Testis (tissue), 2 donors: ENCODE results near the gene KNL1.

Experiments used
- POLR2A ChIP-seq: fragments of 450-650 bp; IDR thresholded peaks from one replicate; pipeline ENCODE4 v1.6.1; 2017; ENCODE audit warnings: antibody characterized with exemption, mild to moderate bottlenecking, moderate library complexity
- TF ChIP-seq, protein P1 (sequence below), 3 experiments: fragments of 450-650 bp in 2 of 3; fragments of 200-600 bp in 1 of 3; sonication (generic) in 1 of 3; IDR thresholded peaks; one replicate each; pipeline ENCODE4 v1.5.1; 2016 to 2019; ENCODE audit warnings: antibody characterized with exemption in 3 of 3, mild to moderate bottlenecking in 2 of 3, moderate library complexity in 1 of 3

- TF ChIP-seq, protein P1, sequence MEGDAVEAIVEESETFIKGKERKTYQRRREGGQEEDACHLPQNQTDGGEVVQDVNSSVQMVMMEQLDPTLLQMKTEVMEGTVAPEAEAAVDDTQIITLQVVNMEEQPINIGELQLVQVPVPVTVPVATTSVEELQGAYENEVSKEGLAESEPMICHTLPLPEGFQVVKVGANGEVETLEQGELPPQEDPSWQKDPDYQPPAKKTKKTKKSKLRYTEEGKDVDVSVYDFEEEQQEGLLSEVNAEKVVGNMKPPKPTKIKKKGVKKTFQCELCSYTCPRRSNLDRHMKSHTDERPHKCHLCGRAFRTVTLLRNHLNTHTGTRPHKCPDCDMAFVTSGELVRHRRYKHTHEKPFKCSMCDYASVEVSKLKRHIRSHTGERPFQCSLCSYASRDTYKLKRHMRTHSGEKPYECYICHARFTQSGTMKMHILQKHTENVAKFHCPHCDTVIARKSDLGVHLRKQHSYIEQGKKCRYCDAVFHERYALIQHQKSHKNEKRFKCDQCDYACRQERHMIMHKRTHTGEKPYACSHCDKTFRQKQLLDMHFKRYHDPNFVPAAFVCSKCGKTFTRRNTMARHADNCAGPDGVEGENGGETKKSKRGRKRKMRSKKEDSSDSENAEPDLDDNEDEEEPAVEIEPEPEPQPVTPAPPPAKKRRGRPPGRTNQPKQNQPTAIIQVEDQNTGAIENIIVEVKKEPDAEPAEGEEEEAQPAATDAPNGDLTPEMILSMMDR (IDR thresholded peaks at IDR 0.05), result no peak
- TF ChIP-seq POLR2A, result no peak
These were observed 3.4 kb upstream of the KNL1 start for GRCh38 chr15:40590667-40591050.
